Stimulated activated CD4-positive, alpha-beta T cell treated with anti-CD3 and anti-CD28 coated beads, Interleukin-2, amount 100 ng/mL, for 4 hours (primary cell): ENCODE data around the gene ZSWIM6.
A peak's percentile ranks its signal among the peaks of the same experiment; 100 is the strongest.

Source experiments
- DNase-seq: peaks from one replicate; pipeline ENCODE4 v3.0.0-alpha.2; 2020; ENCODE audit warnings: low read depth

The ZSWIM6 gene

GRCh38 chr5:61307191-61307590 lies 24.9 kb upstream of the ZSWIM6 start:
- DNase-seq: no peak

- no peak for DNase-seq
Measured at GRCh38 chr5:61307611-61308010, 24.4 kb upstream of the ZSWIM6 start.

GRCh38 chr5:61308712-61309111 lies 23.3 kb upstream of the ZSWIM6 start:
- DNase-seq: no peak

- no peak for DNase-seq
Measured at GRCh38 chr5:61309115-61309514, 22.9 kb upstream of the ZSWIM6 start.

GRCh38 chr5:61311056-61311610 lies 20.9 kb upstream of the ZSWIM6 start:
- no peak for DNase-seq

- DNase-seq: no peak
Measured at GRCh38 chr5:61311836-61312808, 19.9 kb upstream of the ZSWIM6 start.

GRCh38 chr5:61313960-61314681 lies 17.9 kb upstream of the ZSWIM6 start:
- no peak for DNase-seq

- no peak for DNase-seq
Measured at GRCh38 chr5:61318376-61318775, 13.7 kb upstream of the ZSWIM6 start.

GRCh38 chr5:61319388-61320146 lies 12.5 kb upstream of the ZSWIM6 start:
- no peak for DNase-seq

GRCh38 chr5:61320860-61321259 lies 11.2 kb upstream of the ZSWIM6 start:
- no peak for DNase-seq

- DNase-seq: no peak
Measured at GRCh38 chr5:61321669-61322068, 10.4 kb upstream of the ZSWIM6 start.

GRCh38 chr5:61322738-61323725 lies 9.0 kb upstream of the ZSWIM6 start:
- no peak for DNase-seq

- no peak for DNase-seq
Measured at GRCh38 chr5:61327760-61328753, 4.0 kb upstream of the ZSWIM6 start.

GRCh38 chr5:61328791-61329549 lies 3.1 kb upstream of the ZSWIM6 start:
- no peak for DNase-seq

- no peak for DNase-seq
Measured at GRCh38 chr5:61329550-61330128, 2.4 kb upstream of the ZSWIM6 start.

GRCh38 chr5:61330341-61330844 lies 1.7 kb upstream of the ZSWIM6 start:
- no peak for DNase-seq

- DNase-seq: peak; percentile 63
Measured at GRCh38 chr5:61330845-61331406, 1.1 kb upstream of the ZSWIM6 start.

GRCh38 chr5:61332358-61332749 lies 296 bp downstream of the ZSWIM6 start:
- DNase-seq: no peak
